Stimulated activated CD4-positive, alpha-beta T cell treated with anti-CD3 and anti-CD28 coated beads, Interleukin-1b, Interleukin-23, amount 100 ng/mL, for 24 hours (primary cell): ENCODE results near the gene KLK5.
"Not testable (repeated sequence)": the region's sequence is repeated elsewhere in the genome, so short reads cannot be mapped to it uniquely, and the experiment has no call there.

Experiments used
- DNase-seq, 4 experiments: peaks; one replicate each; pipeline ENCODE4 v3.0.0-alpha.2; 2020; ENCODE audit warnings: low read depth in 4 of 4, low spot score in 1 of 4

The KLK5 gene

GRCh38 chr19:50952910-50953309, at the start of gene KLK5:
Gene KLK5 (minus strand): TSS chr19:50953038. CDS start chr19:50952657, 381 bp downstream.
- no peak for DNase-seq

GRCh38 chr19:51002089-51002532, 49.3 kb upstream of the KLK5 start:
- no peak for DNase-seq

- no peak for DNase-seq
These were observed 48.7 kb upstream of the KLK5 start, which contains the start of gene KLK8 for GRCh38 chr19:51001515-51001914. Gene KLK8 (minus strand): TSS chr19:51001604. CDS start chr19:51001167, 437 bp downstream.

- no peak for DNase-seq
These were observed 48.1 kb upstream of the KLK5 start for GRCh38 chr19:51000981-51001380.

- no peak for DNase-seq
These were observed 47.6 kb upstream of the KLK5 start for GRCh38 chr19:51000426-51000825.

GRCh38 chr19:50998686-50999085, 45.8 kb upstream of the KLK5 start:
- no peak for DNase-seq

GRCh38 chr19:50998061-50998460, 45.2 kb upstream of the KLK5 start:
- no peak for DNase-seq

GRCh38 chr19:50994129-50994528, 41.3 kb upstream of the KLK5 start:
- no peak for DNase-seq

- no peak for DNase-seq
These were observed 39.8 kb upstream of the KLK5 start for GRCh38 chr19:50992666-50993035.

GRCh38 chr19:50984416-50984815, 31.6 kb upstream of the KLK5 start:
- not testable (repeated sequence) for DNase-seq

- no peak for DNase-seq
These were observed 30.9 kb upstream of the KLK5 start, which contains the start of gene KLK7 for GRCh38 chr19:50983625-50984292. Gene KLK7 (minus strand): TSS chr19:50983917. CDS start chr19:50982399, 1,518 bp downstream.

- DNase-seq: no peak
These were observed 29.3 kb upstream of the KLK5 start for GRCh38 chr19:50982186-50982585.

GRCh38 chr19:50981587-50982146, 28.8 kb upstream of the KLK5 start:
- DNase-seq: no peak

- no peak for DNase-seq
These were observed 27.4 kb upstream of the KLK5 start for GRCh38 chr19:50980208-50980607.

- no peak for DNase-seq
These were observed 26.9 kb upstream of the KLK5 start for GRCh38 chr19:50979758-50980157.

GRCh38 chr19:50978772-50979390, 26.0 kb upstream of the KLK5 start:
- DNase-seq: no peak

- DNase-seq: no peak
These were observed 24.8 kb upstream of the KLK5 start for GRCh38 chr19:50977626-50978025.

GRCh38 chr19:50975766-50976165, 22.9 kb upstream of the KLK5 start:
- no peak for DNase-seq

- DNase-seq: no peak
These were observed 22.1 kb upstream of the KLK5 start for GRCh38 chr19:50974702-50975556.

GRCh38 chr19:50972795-50973376, 20.0 kb upstream of the KLK5 start:
- no peak for DNase-seq

GRCh38 chr19:50969810-50970209, 17.0 kb upstream of the KLK5 start:
- DNase-seq: not testable (repeated sequence)
